Subcutaneous abdominal adipose tissue (tissue), 5 donors: ENCODE data around the gene SPATA12.

Experiments
- H3K27ac ChIP-seq: one replicate; pipeline ENCODE4 v1.7.0; 2013; ENCODE audit warnings: low read depth, mild to moderate bottlenecking, inconsistent platforms, low read length, moderate library complexity
- H3K27me3 ChIP-seq, 5 donors: one replicate each; pipeline ENCODE4 v1.7.0; 2013; ENCODE audit warnings: low read length in 5 of 5, inconsistent platforms in 1 of 5; ENCODE audit not compliant: control insufficient read depth in 5 of 5, insufficient read depth in 4 of 5
- H3K36me3 ChIP-seq, 5 donors: one replicate each; pipeline ENCODE4 v1.7.0; 2013; ENCODE audit warnings: low read length in 5 of 5; ENCODE audit not compliant: control insufficient read depth in 5 of 5, insufficient read depth in 5 of 5
- H3K4me1 ChIP-seq, 5 donors: one replicate each; pipeline ENCODE4 v1.7.0; 2013; ENCODE audit warnings: low read length in 5 of 5, mild to moderate bottlenecking in 3 of 5, moderate library complexity in 1 of 5; ENCODE audit not compliant: control insufficient read depth in 5 of 5, insufficient read depth in 5 of 5
- H3K4me3 ChIP-seq, 5 donors: one replicate each; pipeline ENCODE4 v1.7.0; 2013; ENCODE audit warnings: low read length in 5 of 5, low read depth in 1 of 5
- H3K9ac ChIP-seq, 5 donors: one replicate each; pipeline ENCODE4 v1.7.0; 2013; ENCODE audit warnings: low read length in 5 of 5, mild to moderate bottlenecking in 4 of 5, moderate library complexity in 3 of 5
- H3K9me3 ChIP-seq, 5 donors: one replicate each; pipeline ENCODE4 v1.7.0; 2013; ENCODE audit warnings: low read length in 5 of 5; ENCODE audit not compliant: control insufficient read depth in 5 of 5
- donor health status: healthy.
- donor health status: healthy.
- donor health status: healthy.
- donor health status: healthy.
- donor health status: healthy.

The SPATA12 gene

DNA sequence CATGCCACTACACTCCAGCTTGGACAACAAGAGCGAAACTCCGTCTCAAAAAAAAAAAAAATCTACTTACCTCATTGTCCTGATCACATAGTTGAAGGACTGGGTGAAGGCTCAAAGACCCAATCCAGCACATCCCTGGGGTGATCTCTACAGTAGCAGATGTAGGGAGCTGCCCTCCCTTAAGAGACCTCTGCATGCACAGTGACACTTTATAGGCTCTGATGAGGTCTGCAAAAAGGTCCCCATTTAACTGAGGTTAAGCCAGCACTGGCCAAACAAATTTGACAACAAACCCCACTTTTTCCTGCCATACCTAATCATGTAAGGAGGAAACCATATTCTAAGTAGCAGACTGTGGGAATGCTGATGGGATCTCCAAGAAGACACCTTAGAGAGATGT lies 31.1 kb upstream of the SPATA12 start:
- H3K9me3 ChIP-seq = no peaks in the 10 kb centered on the region
- H3K27me3 ChIP-seq = no peaks in the 10 kb centered on the region
- H3K27ac ChIP-seq = no peak overlapping the region
- H3K36me3 ChIP-seq = no peaks in the 10 kb centered on the region
- H3K9ac ChIP-seq = no peak overlapping the region
- H3K4me3 ChIP-seq = no peak overlapping the region
- H3K4me1 ChIP-seq = no peaks in the 10 kb centered on the region

DNA sequence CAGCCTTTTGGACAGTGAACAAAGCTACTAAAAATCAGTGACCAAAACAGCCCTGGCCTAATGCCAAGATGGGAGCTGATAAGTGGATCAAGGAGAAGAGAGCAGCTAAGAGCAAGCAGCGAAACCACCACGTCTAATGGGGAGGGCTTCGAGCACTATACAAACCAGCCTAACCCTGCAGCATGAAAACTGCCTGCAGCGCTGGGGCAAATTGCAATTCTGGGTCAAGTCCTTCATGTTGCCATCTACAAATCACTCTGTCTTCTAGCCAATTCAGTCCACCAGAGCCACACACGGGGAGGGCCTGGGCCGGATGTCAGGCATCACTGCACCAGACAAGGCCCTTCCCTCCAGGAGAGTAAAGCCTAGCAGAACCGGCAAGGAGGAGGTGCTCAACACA lies 30.5 kb upstream of the SPATA12 start:
- Histone ChIP-seq H3K9ac (no peak overlapping the region), H3K4me3 (no peak overlapping the region), H3K27me3 (no peaks in the 10 kb centered on the region), H3K27ac (no peak overlapping the region), H3K4me1 (no peaks in the 10 kb centered on the region), H3K36me3 (no peaks in the 10 kb centered on the region), H3K9me3 (no peaks in the 10 kb centered on the region)

DNA sequence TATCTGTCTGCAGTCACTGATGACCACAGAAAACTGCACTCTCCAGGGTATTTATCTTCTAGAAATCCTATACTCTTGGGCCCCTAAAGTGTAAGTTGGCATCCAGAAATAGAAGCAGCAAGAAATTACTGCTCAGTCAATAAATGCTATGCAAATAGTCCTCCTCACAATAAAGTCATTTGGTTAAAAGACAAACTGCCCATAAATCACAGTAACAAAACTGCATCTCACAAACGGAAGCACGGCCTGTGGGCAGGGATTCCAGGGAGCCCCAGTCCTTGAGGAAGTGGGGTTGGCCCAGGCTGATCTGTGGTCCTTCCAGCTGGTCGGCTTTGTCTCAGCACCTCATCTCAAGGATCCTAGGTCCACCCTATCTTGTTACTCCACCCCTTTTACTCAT lies 29.7 kb upstream of the SPATA12 start:
- Histone ChIP-seq H3K9me3 (no peaks in the 10 kb centered on the region), H3K27ac (no peak overlapping the region), H3K4me1 (no peaks in the 10 kb centered on the region), H3K9ac (no peak overlapping the region), H3K36me3 (no peaks in the 10 kb centered on the region), H3K27me3 (no peaks in the 10 kb centered on the region), H3K4me3 (no peak overlapping the region)

DNA sequence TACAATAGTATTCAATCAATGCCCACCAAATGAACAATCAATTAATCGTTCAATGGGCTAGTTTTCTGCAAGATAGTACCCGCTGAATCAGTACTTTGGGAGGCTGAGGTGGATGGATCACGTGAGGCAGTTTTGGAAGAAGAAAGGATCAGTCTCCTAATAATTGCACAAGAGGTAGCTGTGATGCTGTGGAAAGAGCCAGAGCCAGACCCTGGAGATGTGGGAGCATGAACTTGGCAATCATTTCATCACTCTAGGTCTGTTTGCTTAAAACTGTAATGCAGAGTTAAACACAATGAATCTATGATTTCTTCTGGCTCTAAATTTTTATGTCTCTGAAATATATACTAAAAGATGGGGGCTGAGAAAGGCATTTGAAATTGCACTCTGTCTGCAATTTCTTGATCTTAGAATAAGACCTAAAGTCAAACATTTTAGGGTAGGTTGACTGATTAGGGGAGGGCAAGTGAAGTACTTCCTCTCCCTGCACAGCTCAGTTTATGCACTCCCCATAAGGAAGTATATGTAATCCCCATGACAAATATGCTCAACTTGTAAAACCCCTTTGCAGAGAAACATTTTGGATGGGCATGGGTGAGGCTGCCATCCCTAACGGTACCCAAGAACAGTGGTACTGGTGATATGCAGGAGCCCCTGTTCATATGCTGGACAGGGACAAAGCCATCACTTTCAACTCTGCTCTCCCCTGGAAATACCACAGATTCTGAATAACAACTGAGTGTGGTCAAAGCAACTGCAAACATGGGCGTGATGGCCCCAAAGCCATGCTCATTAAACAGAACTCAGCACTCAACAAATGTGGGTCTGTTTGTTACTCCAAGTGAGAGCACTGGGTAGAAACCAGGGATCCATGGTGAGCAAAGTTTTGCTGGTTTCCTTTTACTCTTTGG lies 28.6 kb upstream of the SPATA12 start:
- Histone ChIP-seq H3K36me3 (no peaks in the 10 kb centered on the region), H3K4me1 (no peaks in the 10 kb centered on the region), H3K27ac (no peak overlapping the region), H3K9ac (no peak overlapping the region), H3K4me3 (no peak overlapping the region), H3K9me3 (no peaks in the 10 kb centered on the region), H3K27me3 (no peaks in the 10 kb centered on the region)

DNA sequence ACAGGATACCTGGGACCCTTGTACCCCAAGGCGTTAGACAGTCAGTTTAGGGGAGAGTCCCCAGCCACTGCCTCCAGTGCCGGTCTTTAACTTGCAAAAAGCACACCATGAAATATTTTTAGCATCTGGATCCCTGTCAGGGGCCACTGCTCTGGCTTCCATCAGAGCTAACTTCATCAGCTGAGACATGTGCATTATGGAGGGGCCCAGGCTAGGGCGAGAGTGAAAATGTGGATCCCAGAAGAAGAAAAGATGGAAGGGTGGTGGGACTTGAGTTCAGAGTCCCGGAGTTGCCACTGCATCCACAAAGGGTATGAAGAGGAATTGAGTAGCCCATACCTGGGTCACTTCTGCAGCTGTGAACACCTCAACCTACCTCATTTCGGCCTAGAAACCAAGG lies 23.5 kb upstream of the SPATA12 start:
- Histone ChIP-seq H3K27ac (no peak overlapping the region), H3K9ac (no peak overlapping the region), H3K4me3 (no peak overlapping the region), H3K9me3 (no peaks in the 10 kb centered on the region), H3K36me3 (no peaks in the 10 kb centered on the region), H3K27me3 (no peaks in the 10 kb centered on the region), H3K4me1 (peaks cover 0 to 3% (median 0%) of the 10 kb centered on the region in 5 donors)

DNA sequence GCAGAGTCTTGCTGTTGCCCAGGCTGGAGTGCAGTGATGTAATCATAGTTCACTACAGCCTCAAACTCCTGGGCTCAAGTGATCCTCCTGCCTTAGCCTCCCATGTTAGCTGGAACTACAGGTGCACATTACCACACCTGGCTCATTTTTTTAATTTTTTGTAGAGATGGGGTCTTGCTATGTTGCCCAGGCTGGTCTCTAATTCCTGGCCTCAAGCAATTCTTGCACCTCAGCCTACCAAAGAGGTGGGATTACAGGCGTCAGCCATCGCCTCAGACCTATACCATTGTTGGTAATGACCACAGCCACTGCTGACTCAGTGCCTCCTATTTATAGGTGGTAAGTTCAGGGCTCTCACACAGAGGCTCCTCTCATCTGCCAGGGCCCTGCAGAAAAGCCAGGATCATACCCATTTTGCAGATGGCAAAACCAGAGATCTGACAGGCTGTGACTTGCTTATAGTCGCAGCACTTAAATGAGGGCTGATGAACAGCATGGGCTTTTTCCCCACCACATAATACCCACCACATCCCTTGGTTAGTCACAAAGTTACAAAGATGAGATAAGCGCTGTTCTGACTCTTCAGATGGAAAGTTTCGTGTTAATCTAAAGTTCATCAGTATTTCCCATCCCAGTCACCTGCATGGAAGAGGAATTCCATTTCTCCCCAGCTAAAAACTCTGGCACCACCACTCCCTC lies 21.8 kb upstream of the SPATA12 start:
- H3K9ac ChIP-seq = no peak overlapping the region
- no peaks in the 10 kb centered on the region for H3K9me3 ChIP-seq
- H3K27me3 ChIP-seq = no peaks in the 10 kb centered on the region
- H3K36me3 ChIP-seq = no peaks in the 10 kb centered on the region
- H3K4me3 ChIP-seq = no peak overlapping the region
- peaks cover 0 to 3% (median 0%) of the 10 kb centered on the region in 5 donors for H3K4me1 ChIP-seq
- no peak overlapping the region for H3K27ac ChIP-seq

DNA sequence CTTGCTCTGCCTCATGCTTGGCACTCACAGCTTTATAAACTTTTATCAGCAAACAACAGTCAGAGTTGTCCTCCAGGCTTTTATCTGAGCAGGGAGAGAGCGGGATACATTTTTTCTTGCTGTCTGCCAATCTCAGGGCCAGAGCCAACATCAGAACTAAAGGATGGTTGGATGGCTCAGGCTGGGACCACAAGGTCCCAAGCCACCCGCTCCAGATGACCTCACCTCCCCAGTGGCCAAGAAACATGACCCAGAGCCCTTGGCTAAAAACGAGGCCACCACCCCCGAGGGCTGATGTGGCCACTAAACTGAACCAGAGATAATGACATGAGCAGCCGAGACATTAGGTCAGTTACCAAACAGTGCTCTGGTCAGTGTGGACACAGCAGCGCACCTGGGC lies 18.8 kb upstream of the SPATA12 start:
- Histone ChIP-seq H3K9ac (no peak overlapping the region), H3K36me3 (no peaks in the 10 kb centered on the region), H3K4me3 (no peak overlapping the region), H3K27me3 (no peaks in the 10 kb centered on the region), H3K9me3 (no peaks in the 10 kb centered on the region), H3K4me1 (peaks cover 2 to 10% (median 4%) of the 10 kb centered on the region in 5 donors), H3K27ac (no peak overlapping the region)

DNA sequence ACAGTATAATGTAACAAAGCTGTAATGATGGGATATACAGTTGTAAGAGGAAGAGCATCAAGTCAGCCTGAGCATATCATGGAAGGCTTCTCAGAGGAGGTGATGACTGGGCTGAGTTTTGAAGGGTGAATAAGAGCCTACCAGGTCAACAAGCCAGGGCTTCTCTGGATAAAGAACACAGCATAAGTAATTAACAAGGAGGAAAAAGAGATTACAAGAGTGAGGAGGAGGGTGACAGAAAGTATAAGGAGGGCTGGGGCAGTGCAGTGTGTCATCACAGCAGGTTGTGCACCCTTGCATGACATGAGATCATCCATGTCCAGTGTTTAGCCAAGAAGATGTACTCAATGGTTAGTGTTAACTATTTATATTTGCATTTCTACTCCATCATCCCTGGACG lies 16.9 kb upstream of the SPATA12 start:
- Histone ChIP-seq H3K4me1 (peaks cover 2 to 27% (median 17%) of the 10 kb centered on the region in 5 donors), H3K9me3 (no peaks in the 10 kb centered on the region), H3K4me3 (no peak overlapping the region), H3K36me3 (no peaks in the 10 kb centered on the region), H3K9ac (no peak overlapping the region), H3K27ac (no peak overlapping the region), H3K27me3 (no peaks in the 10 kb centered on the region)

DNA sequence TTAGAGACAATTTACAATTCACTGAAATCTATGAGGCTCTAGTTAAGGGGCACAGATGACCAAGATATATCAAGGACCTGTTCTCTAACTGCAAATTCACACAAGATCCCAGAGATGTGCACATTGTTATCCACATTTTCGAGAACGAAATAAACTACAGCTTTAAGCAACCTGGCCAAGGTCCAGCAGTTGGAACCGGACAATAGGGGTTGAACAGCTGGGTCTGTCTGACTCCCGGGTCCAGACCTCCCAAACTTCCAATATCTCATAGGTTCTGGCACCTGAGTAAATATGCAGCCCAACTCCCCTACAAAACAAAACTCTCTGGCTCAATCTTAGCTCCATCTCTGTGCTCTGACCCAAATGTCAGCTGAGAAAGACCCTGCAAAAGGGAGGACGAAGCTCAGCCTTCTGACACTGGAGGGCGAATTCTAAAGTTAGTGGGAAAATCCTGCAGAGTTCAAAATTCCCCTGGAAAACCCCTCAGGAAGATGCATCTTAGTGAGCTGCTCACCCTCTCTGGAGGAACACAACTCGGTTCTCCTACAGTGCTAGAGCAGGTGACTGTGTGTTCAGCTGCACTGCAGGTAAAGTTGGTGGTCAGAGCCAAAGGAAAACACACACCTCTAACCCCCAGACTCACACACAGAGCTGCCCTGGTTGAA lies 14.2 kb upstream of the SPATA12 start:
- Histone ChIP-seq H3K27me3 (no peaks in the 10 kb centered on the region), H3K9ac (no peak overlapping the region), H3K9me3 (no peaks in the 10 kb centered on the region), H3K4me3 (no peak overlapping the region), H3K36me3 (no peaks in the 10 kb centered on the region), H3K4me1 (peaks cover 2 to 30% (median 21%) of the 10 kb centered on the region in 5 donors), H3K27ac (no peak overlapping the region)
